Esophagus muscularis mucosa (tissue), 4 donors: ENCODE results near the gene AFAP1L1. TPM values are rescaled to one million over a fixed set of nuclear protein-coding genes. Genes with fewer than 3 reads are reported as not detected.

Experiments
- DNase-seq: peaks from one replicate; pipeline ENCODE4 v3.0.0-alpha.2; 2017; ENCODE audit errors: extremely low spot score
- H3K27ac ChIP-seq, 4 donors: fragments of 200-600 bp; sonication (generic); replicated peaks in 1 of 4; 1 replicate in 3 of 4; 2 replicates in 1 of 4; pipeline ENCODE4 v1.5.1; 2016 to 2019; ENCODE audit warnings: mild to moderate bottlenecking in 1 of 4
- H3K27me3 ChIP-seq, 4 donors: fragments of 200-600 bp; sonication (generic); one replicate each; pipeline versions ENCODE4 v1.5.1 to v1.6.0; 2016 to 2019
- H3K36me3 ChIP-seq, 4 donors: fragments of 200-600 bp; sonication (generic); one replicate each; pipeline ENCODE4 v1.5.1; 2016 to 2019
- H3K4me1 ChIP-seq, 4 donors: fragments of 200-600 bp; sonication (generic); one replicate each; pipeline ENCODE4 v1.5.1; 2016 to 2019
- H3K4me3 ChIP-seq, 4 donors: fragments of 200-600 bp; sonication (generic); 1 replicate in 2 of 4; 2 replicates in 2 of 4; pipeline ENCODE4 v1.5.1; 2016 to 2019; ENCODE audit warnings: mild to moderate bottlenecking in 4 of 4, moderate library complexity in 1 of 4
- H3K9me3 ChIP-seq, 4 donors: fragments of 200-600 bp; sonication (generic); 1 replicate in 3 of 4; 2 replicates in 1 of 4; pipeline ENCODE4 v1.5.1; 2016 to 2019
- CTCF ChIP-seq, 3 experiments: fragments of 200-600 bp in 2 of 3; fragments of 450-650 bp in 1 of 3; sonication (generic) in 2 of 3; IDR thresholded peaks; one replicate each; pipeline ENCODE4 v1.5.1; 2017 to 2019; ENCODE audit warnings: antibody characterized with exemption in 3 of 3, mild to moderate bottlenecking in 2 of 3, moderate library complexity in 1 of 3
- EP300 ChIP-seq: sonication (generic); formaldehyde crosslinking; IDR thresholded peaks from one replicate; pipeline ENCODE4 v1.6.1; 2017; ENCODE audit warnings: antibody characterized with exemption
- POLR2A ChIP-seq: fragments of 450-650 bp; IDR thresholded peaks from one replicate; pipeline ENCODE4 v1.6.1; 2017; ENCODE audit warnings: antibody characterized with exemption, moderate library complexity, mild to moderate bottlenecking, low read depth
- POLR2AphosphoS5 ChIP-seq, 2 donors: sonication (generic); formaldehyde crosslinking; IDR thresholded peaks; one replicate each; pipeline ENCODE4 v1.6.1; 2017; ENCODE audit warnings: antibody characterized with exemption in 2 of 2
- WGBS: methylation state at CpG from one replicate; pipeline ENCODE4 v1.1.5; 2018; 5-methylcytosine and 5-hydroxymethylcytosine counted together
- intact Hi-C: fragments of 100-400 bp; cut with DNase I; formaldehyde crosslinking; loops from one replicate; pipeline ENCODE4 v1.15.1; 2023
- total RNA-seq, 4 donors: library from RNA; depleted of rRNA; stranded (reverse); fragments of >200 nt; gene quantifications; one replicate each; pipeline versions ENCODE4 v1.1.0 to v1.2.1, GENCODE V29; 2016

The AFAP1L1 gene
- total RNA-seq, 4 donors from 2014 or later: 10.0 to 23.8 (median 16.6) TPM

GRCh38 chr5:149366169-149366729 is 94.6 kb downstream of the AFAP1L1 start:
- no peak for TF ChIP-seq CTCF (IDR thresholded peaks at IDR 0.05)
- TF ChIP-seq EP300: no peak
- TF ChIP-seq POLR2AphosphoS5 (IDR thresholded peaks at IDR 0.05): no peak
- no peak for TF ChIP-seq POLR2A

GRCh38 chr5:149367249-149367971 is 95.8 kb downstream of the AFAP1L1 start:
- peaks cover 16 to 44% (median 35%) of the 10 kb centered on the region in 4 donors for H3K4me1 ChIP-seq
- DNase-seq: no peak
- WGBS: 54% methylated on average over 8 of the region's 14 CpGs
- H3K27ac ChIP-seq: peak overlapping the region; percentile 62 to 97 (median 68)
- no peaks in the 10 kb centered on the region for H3K9me3 ChIP-seq
- H3K4me3 ChIP-seq: peak overlapping the region; percentile 13 to 24 (median 14)
- TF ChIP-seq CTCF (IDR thresholded peaks at IDR 0.05) (peak; percentile 74 to 87 (median 77)), POLR2A (no peak), POLR2AphosphoS5 (IDR thresholded peaks at IDR 0.05) (peak; percentile 38 to 49)
- intact Hi-C loops: loop anchor here (5.0 kb wide), 3 partner anchors 50 to 200 kb away; no protein-coding TSS in a partner anchor
- H3K36me3 ChIP-seq: no peaks in the 10 kb centered on the region
- H3K27me3 ChIP-seq: no peaks in the 10 kb centered on the region

More at GRCh38 chr5:149366169-149366729, 94.6 kb downstream of the AFAP1L1 start:
- H3K9me3 ChIP-seq: no peaks in the 10 kb centered on the region
- WGBS: 67% methylated on average over 1 of the region's 1 CpG
- no peaks in the 10 kb centered on the region for H3K27me3 ChIP-seq
- intact Hi-C loops: loop anchor here (5.0 kb wide), 3 partner anchors 49 to 201 kb away; no protein-coding TSS in a partner anchor
- H3K27ac ChIP-seq: no peak overlapping the region
- no peak overlapping the region for H3K4me3 ChIP-seq
- no peaks in the 10 kb centered on the region for H3K36me3 ChIP-seq
- no peak for DNase-seq
- peaks cover 12 to 32% (median 23%) of the 10 kb centered on the region in 4 donors for H3K4me1 ChIP-seq

- TF ChIP-seq POLR2A (no peak), CTCF (IDR thresholded peaks at IDR 0.05) (no peak), EP300 (no peak), POLR2AphosphoS5 (IDR thresholded peaks at IDR 0.05) (no peak)
- peaks cover 16 to 51% (median 42%) of the 10 kb centered on the region in 4 donors for H3K4me1 ChIP-seq
- WGBS: 83% methylated on average over 22 of the region's 22 CpGs
- no peaks in the 10 kb centered on the region for H3K27me3 ChIP-seq
- H3K27ac ChIP-seq: peak overlapping the region; percentile 62 to 97 (median 68)
- no peaks in the 10 kb centered on the region for H3K36me3 ChIP-seq
- no peaks in the 10 kb centered on the region for H3K9me3 ChIP-seq
- no peak for DNase-seq
- intact Hi-C loops: loop anchor here (5.0 kb wide), 3 partner anchors 51 to 199 kb away; no protein-coding TSS in a partner anchor
- peak overlapping the region; percentile 13 to 24 (median 14) for H3K4me3 ChIP-seq
Measured at GRCh38 chr5:149367972-149368645, 96.5 kb downstream of the AFAP1L1 start.

- DNase-seq: no peak
- intact Hi-C loops: no loop called here
- Histone ChIP-seq H3K9me3 (no peaks in the 10 kb centered on the region), H3K4me3 (no peak overlapping the region), H3K27ac (peak overlapping the region; percentile 71 to 97 (median 76)), H3K36me3 (no peaks in the 10 kb centered on the region), H3K4me1 (peaks cover 16 to 66% (median 53%) of the 10 kb centered on the region in 4 donors), H3K27me3 (no peaks in the 10 kb centered on the region)
- TF ChIP-seq EP300 (no peak), POLR2AphosphoS5 (IDR thresholded peaks at IDR 0.05) (peak in 1 of 2 donors; percentile 9)
- 74% methylated on average over 2 of the region's 2 CpGs for WGBS
Measured at GRCh38 chr5:149370878-149371277, 99.2 kb downstream of the AFAP1L1 start.
